DOHH2 (cell line): ENCODE data around the gene ICE1.

Experiments
- H3F3A ChIP-seq: fragments of 200-600 bp; sonication (generic), shearing (Covaris generic); 2 replicates; pipeline ENCODE4 v1.6.0; 2016; ENCODE audit warnings: antibody characterized with exemption, mild to moderate bottlenecking; ENCODE audit not compliant: control insufficient read depth, insufficient read depth
- H3K27ac ChIP-seq: fragments of 200-600 bp; sonication (generic); 2 replicates; pipeline ENCODE4 v1.5.1; 2014; ENCODE audit warnings: low read depth, mild to moderate bottlenecking, low read length, moderate library complexity
- H3K27me3 ChIP-seq: fragments of 200-600 bp; sonication (generic); 2 replicates; pipeline ENCODE4 v1.6.1; 2014; ENCODE audit warnings: mild to moderate bottlenecking, low read length, mixed read lengths; ENCODE audit not compliant: control insufficient read depth
- H3K36me3 ChIP-seq: fragments of 200-600 bp; sonication (generic); 2 replicates; pipeline ENCODE4 v1.6.1; 2014; ENCODE audit warnings: mild to moderate bottlenecking, low read length, moderate library complexity, mixed read lengths; ENCODE audit not compliant: control insufficient read depth
- H3K4me1 ChIP-seq: fragments of 200-600 bp; sonication (generic); 2 replicates; pipeline ENCODE4 v1.6.1; 2014; ENCODE audit warnings: mild to moderate bottlenecking, low read length, mixed read lengths; ENCODE audit not compliant: control insufficient read depth
- H3K4me2 ChIP-seq: fragments of 200-600 bp; sonication (generic); 2 replicates; pipeline ENCODE4 v1.6.0; 2014; ENCODE audit warnings: mild to moderate bottlenecking, low read length, moderate library complexity
- H3K4me3 ChIP-seq: fragments of 200-600 bp; sonication (generic); 2 replicates; pipeline ENCODE4 v1.5.1; 2014; ENCODE audit warnings: mild to moderate bottlenecking, low read length, mixed read lengths
- H3K79me2 ChIP-seq: fragments of 200-600 bp; sonication (generic); 2 replicates; pipeline ENCODE4 v1.6.1; 2014; ENCODE audit warnings: mild to moderate bottlenecking, low read length, mixed read lengths; ENCODE audit not compliant: control insufficient read depth
- H3K9me2 ChIP-seq: fragments of 200-600 bp; sonication (generic); replicated peaks from 2 replicates; pipeline ENCODE4 v1.6.1; 2014; ENCODE audit warnings: mild to moderate bottlenecking, low read length, mixed read lengths; ENCODE audit not compliant: control insufficient read depth
- H3K9me3 ChIP-seq: fragments of 200-600 bp; sonication (generic); 2 replicates; pipeline ENCODE4 v1.6.1; 2014; ENCODE audit warnings: antibody characterized with exemption, low read length, mixed read lengths; ENCODE audit not compliant: control insufficient read depth, insufficient read depth
- H4K20me1 ChIP-seq: fragments of 200-600 bp; sonication (generic); 2 replicates; pipeline ENCODE4 v1.6.0; 2014; ENCODE audit warnings: low read depth, mild to moderate bottlenecking, antibody characterized with exemption, low read length, moderate library complexity; ENCODE audit not compliant: control insufficient read depth, insufficient read depth
- EZH2phosphoT487 ChIP-seq: fragments of 200-600 bp; sonication (generic); IDR thresholded peaks from 2 replicates; pipeline ENCODE4 v1.6.1; 2017; ENCODE audit warnings: borderline replicate concordance, mild to moderate bottlenecking, antibody characterized with exemption, low read length, moderate library complexity, mixed read lengths
- TF ChIP-seq, protein P1 (sequence below): fragments of 200-600 bp; sonication (generic); IDR thresholded peaks from one replicate; pipeline ENCODE4 v1.5.1; 2014; ENCODE audit warnings: antibody characterized with exemption, mild to moderate bottlenecking, low read depth, low read length; ENCODE audit not compliant: poor library complexity, severe bottlenecking

ICE1 gene

DNA sequence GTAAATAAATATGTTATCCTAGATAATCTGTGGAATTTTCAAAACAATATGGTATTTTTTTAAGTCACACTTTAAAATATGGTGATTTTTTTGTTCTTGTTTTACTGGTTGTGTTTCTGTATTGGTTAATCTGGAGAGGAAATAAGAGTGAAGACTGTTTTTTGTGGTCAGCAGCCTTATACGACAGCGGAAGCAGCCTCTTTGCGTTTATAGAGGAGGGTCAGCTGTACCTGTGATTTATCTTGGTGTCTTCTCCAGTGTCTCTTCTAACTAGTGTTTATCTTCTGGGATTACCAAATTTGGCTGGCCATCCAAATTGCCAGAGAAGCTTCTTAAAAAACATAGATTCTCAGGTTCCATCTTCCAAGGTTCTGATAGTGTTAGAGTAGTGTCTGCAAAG lies 58.7 kb downstream of the ICE1 start:
- no peaks in the 10 kb centered on the region for H3K9me3 ChIP-seq
- H3F3A ChIP-seq, result no peaks in the 10 kb centered on the region
- H3K9me2 ChIP-seq, result no peaks in the 10 kb centered on the region
- no peaks in the 10 kb centered on the region for H4K20me1 ChIP-seq
- H3K27me3 ChIP-seq, result no peaks in the 10 kb centered on the region
- no peak overlapping the region for H3K4me3 ChIP-seq
- H3K4me2 ChIP-seq, result no peak overlapping the region
- H3K27ac ChIP-seq, result no peak overlapping the region
- peaks cover 12% of the 10 kb centered on the region for H3K36me3 ChIP-seq
- TF ChIP-seq, protein P1, sequence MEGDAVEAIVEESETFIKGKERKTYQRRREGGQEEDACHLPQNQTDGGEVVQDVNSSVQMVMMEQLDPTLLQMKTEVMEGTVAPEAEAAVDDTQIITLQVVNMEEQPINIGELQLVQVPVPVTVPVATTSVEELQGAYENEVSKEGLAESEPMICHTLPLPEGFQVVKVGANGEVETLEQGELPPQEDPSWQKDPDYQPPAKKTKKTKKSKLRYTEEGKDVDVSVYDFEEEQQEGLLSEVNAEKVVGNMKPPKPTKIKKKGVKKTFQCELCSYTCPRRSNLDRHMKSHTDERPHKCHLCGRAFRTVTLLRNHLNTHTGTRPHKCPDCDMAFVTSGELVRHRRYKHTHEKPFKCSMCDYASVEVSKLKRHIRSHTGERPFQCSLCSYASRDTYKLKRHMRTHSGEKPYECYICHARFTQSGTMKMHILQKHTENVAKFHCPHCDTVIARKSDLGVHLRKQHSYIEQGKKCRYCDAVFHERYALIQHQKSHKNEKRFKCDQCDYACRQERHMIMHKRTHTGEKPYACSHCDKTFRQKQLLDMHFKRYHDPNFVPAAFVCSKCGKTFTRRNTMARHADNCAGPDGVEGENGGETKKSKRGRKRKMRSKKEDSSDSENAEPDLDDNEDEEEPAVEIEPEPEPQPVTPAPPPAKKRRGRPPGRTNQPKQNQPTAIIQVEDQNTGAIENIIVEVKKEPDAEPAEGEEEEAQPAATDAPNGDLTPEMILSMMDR, result no peak
- TF ChIP-seq EZH2phosphoT487, result no peak
- peaks cover 13% of the 10 kb centered on the region for H3K4me1 ChIP-seq
- H3K79me2 ChIP-seq, result no peaks in the 10 kb centered on the region

DNA sequence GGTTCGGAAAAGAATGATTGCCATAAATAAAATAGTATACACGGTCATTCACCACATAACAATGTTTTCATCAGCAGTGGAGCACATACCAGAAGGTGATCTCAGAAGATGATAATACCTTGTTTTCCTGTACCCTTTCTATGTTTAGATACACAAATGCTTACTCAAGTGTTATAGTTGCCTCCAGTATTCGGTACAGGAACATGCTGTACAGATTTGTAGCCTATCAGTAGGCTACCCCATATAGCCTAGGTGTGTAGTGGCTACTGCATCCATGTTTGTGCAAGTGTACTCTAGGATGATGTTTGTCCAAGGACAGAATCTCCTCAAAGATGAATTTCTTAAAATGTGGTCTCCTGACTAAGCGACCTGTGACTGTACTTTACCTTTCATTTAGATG lies 59.2 kb downstream of the ICE1 start:
- Histone ChIP-seq H3K9me3 (no peaks in the 10 kb centered on the region), H3K36me3 (peaks cover 8% of the 10 kb centered on the region), H3K27ac (no peak overlapping the region), H3F3A (no peaks in the 10 kb centered on the region), H3K9me2 (no peaks in the 10 kb centered on the region), H3K4me1 (peaks cover 13% of the 10 kb centered on the region), H3K4me2 (no peak overlapping the region), H3K27me3 (no peaks in the 10 kb centered on the region), H4K20me1 (no peaks in the 10 kb centered on the region), H3K79me2 (no peaks in the 10 kb centered on the region), H3K4me3 (no peak overlapping the region)
- TF ChIP-seq EZH2phosphoT487, result no peak
- TF ChIP-seq, protein P1, result no peak

DNA sequence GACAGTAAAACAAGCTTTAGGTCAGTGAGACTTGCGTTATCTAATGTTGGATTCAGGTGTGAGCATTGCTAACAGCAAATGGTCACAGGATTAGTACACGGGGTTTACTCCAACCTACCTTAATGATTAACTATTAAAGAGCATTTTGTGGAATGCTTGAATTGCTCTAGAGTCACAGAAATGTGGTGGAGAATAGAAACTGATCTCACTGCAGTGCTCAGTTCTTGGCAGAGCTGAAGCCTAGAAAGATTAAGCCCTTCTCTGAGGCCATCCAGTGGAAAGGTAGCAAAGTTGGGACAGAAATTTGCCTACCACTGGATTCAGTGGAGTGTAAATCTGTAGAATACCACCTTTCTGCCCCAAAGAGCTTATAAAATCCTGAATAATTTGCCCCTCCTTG lies 60.9 kb downstream of the ICE1 start:
- Histone ChIP-seq H3K36me3 (peaks cover 7% of the 10 kb centered on the region; the same call in 1 of the 2 replicates), H3K4me2 (no peak overlapping the region), H3F3A (no peaks in the 10 kb centered on the region), H3K27ac (no peak overlapping the region), H3K27me3 (no peaks in the 10 kb centered on the region), H3K4me3 (no peak overlapping the region), H3K4me1 (peaks cover 13% of the 10 kb centered on the region), H3K9me2 (no peaks in the 10 kb centered on the region), H3K79me2 (no peaks in the 10 kb centered on the region), H3K9me3 (no peaks in the 10 kb centered on the region), H4K20me1 (no peaks in the 10 kb centered on the region)
- TF ChIP-seq EZH2phosphoT487, result no peak
- TF ChIP-seq, protein P1, result no peak
